GM23248 (cell line): ENCODE measurements around the gene SLC35B1. TPM values are rescaled to one million over a fixed set of nuclear protein-coding genes. Genes with fewer than 3 reads are reported as not detected.

Experiments
- DNase-seq: peaks from one replicate; pipeline ENCODE4 v3.0.0-alpha.2; 2015
- H2AFZ ChIP-seq: fragments of 200-600 bp; sonication (generic); 2 replicates; pipeline ENCODE4 v1.6.1; 2016; ENCODE audit warnings: antibody characterized with exemption
- H3F3A ChIP-seq: fragments of 200-600 bp; sonication (generic); 2 replicates; pipeline ENCODE4 v1.6.1; 2016; ENCODE audit warnings: mild to moderate bottlenecking, antibody characterized with exemption, mixed run types; ENCODE audit not compliant: insufficient read depth
- H3K27ac ChIP-seq: fragments of 200-600 bp; sonication (generic); 2 replicates; pipeline ENCODE4 v1.5.1; 2016; ENCODE audit warnings: mild to moderate bottlenecking
- H3K27me3 ChIP-seq: fragments of 200-600 bp; sonication (generic); replicated peaks from 2 replicates; pipeline ENCODE4 v1.6.1; 2016; ENCODE audit warnings: mild to moderate bottlenecking; ENCODE audit not compliant: insufficient read depth
- H3K36me3 ChIP-seq: fragments of 200-600 bp; sonication (generic); 2 replicates; pipeline ENCODE4 v1.6.1; 2016; ENCODE audit warnings: low read depth, mild to moderate bottlenecking
- H3K4me1 ChIP-seq: fragments of 200-600 bp; sonication (generic); 2 replicates; pipeline ENCODE4 v1.6.1; 2016; ENCODE audit warnings: mild to moderate bottlenecking; ENCODE audit not compliant: insufficient read depth
- H3K4me2 ChIP-seq: fragments of 200-600 bp; sonication (generic); one replicate; pipeline ENCODE4 v1.6.1; 2016; ENCODE audit warnings: mild to moderate bottlenecking; ENCODE audit not compliant: unreplicated experiment
- H3K4me3 ChIP-seq: fragments of 200-600 bp; sonication (generic); 2 replicates; pipeline ENCODE4 v1.5.1; 2016; ENCODE audit warnings: mild to moderate bottlenecking
- H3K79me2 ChIP-seq: fragments of 200-600 bp; sonication (generic); 2 replicates; pipeline ENCODE4 v1.6.1; 2016; ENCODE audit warnings: mild to moderate bottlenecking; ENCODE audit not compliant: insufficient read depth
- H3K9ac ChIP-seq: fragments of 200-600 bp; sonication (generic); 2 replicates; pipeline ENCODE4 v1.6.1; 2016; ENCODE audit warnings: mild to moderate bottlenecking
- H3K9me2 ChIP-seq: fragments of 200-600 bp; sonication (generic); 2 replicates; pipeline ENCODE4 v1.6.1; 2016; ENCODE audit warnings: mixed run types, mild to moderate bottlenecking, moderate library complexity; ENCODE audit not compliant: insufficient read depth
- H3K9me3 ChIP-seq: fragments of 200-600 bp; sonication (generic); one replicate; pipeline ENCODE4 v1.6.1; 2017; ENCODE audit warnings: low read depth
- H4K20me1 ChIP-seq: fragments of 200-600 bp; sonication (generic); 2 replicates; pipeline ENCODE4 v1.6.0; 2016; ENCODE audit not compliant: insufficient read depth
- EZH2 ChIP-seq: fragments of 200-600 bp; sonication (generic); IDR thresholded peaks from 2 replicates; pipeline ENCODE4 v1.6.1; 2018; ENCODE audit warnings: antibody characterized with exemption, mild to moderate bottlenecking; ENCODE audit not compliant: insufficient read depth, poor library complexity, severe bottlenecking
- EZH2phosphoT487 ChIP-seq: fragments of 200-600 bp; sonication (generic); IDR thresholded peaks from 2 replicates; pipeline ENCODE4 v1.6.1; 2018; ENCODE audit warnings: antibody characterized with exemption, moderate library complexity, mild to moderate bottlenecking, low read depth; ENCODE audit not compliant: insufficient read depth
- WGBS, 2 experiments: methylation state at CpG; one replicate each; pipeline ENCODE4 v1.1.6; 2015 to 2017; ENCODE audit warnings: low lambda C conversion rate in 2 of 2, low coverage in 1 of 2; ENCODE audit errors: missing lambda C conversion rate in 2 of 2; 5-methylcytosine and 5-hydroxymethylcytosine counted together
- in situ Hi-C: fragments of 300-500 bp; cut with MboI; formaldehyde crosslinking; loops from 2 replicates; pipeline ENCODE4 v1.15.0; 2020
- polyA plus RNA-seq: library from polyadenylated mRNA; unstranded; fragments of >200 nt; fragmentation: Nextera tagmentation; extraction: Ambion mirVana; gene quantifications from 2 replicates; pipeline ENCODE4 v1.2.1, GENCODE V29; 2016
- total RNA-seq: library from RNA; depleted of rRNA; stranded (reverse); fragments of >200 nt; shearing (Covaris generic); gene quantifications from 2 replicates; pipeline ENCODE4 v1.2.3, GENCODE V29; 2014

Gene SLC35B1
- total and polyA plus RNA-seq, 2 experiments from 2014 or later, result 66.5 to 71.7 TPM

DNA sequence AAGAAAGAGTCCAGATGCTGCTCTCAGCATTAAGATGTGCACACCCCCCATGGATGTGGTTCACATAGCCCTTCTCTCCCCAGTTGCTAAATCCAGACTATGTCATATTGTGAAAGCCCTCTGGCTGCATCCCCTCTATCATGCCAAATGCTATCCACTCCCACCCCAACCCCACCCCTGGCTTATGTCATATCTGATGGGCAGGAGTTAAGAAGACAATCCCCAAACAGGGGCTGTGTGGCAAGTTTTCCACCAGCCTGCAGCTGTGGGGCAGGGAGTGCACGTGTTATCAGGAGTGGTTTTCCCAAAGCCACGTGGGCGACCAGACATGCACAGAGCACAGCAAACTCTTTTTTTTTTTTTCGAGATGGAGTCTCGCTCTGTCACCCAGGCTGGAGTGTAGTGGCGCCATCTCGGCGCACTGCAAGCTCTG, 46.2 kb upstream of the SLC35B1 start:
- Histone ChIP-seq H3K27ac (no peak overlapping the region), H3K9me2 (no peaks in the 10 kb centered on the region), H3K36me3 (no peaks in the 10 kb centered on the region), H3F3A (no peaks in the 10 kb centered on the region), H3K9me3 (no peaks in the 10 kb centered on the region), H3K27me3 (no peaks in the 10 kb centered on the region), H2AFZ (no peak overlapping the region), H4K20me1 (no peaks in the 10 kb centered on the region), H3K79me2 (no peaks in the 10 kb centered on the region), H3K9ac (no peak overlapping the region), H3K4me1 (no peaks in the 10 kb centered on the region), H3K4me3 (no peak overlapping the region), H3K4me2 (no peak overlapping the region)
- 52 to 56% methylated on average over 6 to 8 of the region's 8 CpGs for WGBS, 2 experiments
- no peak for DNase-seq
- in situ Hi-C loops, result no loop called here
- TF ChIP-seq EZH2phosphoT487 (no peak), EZH2 (no peak)

DNA sequence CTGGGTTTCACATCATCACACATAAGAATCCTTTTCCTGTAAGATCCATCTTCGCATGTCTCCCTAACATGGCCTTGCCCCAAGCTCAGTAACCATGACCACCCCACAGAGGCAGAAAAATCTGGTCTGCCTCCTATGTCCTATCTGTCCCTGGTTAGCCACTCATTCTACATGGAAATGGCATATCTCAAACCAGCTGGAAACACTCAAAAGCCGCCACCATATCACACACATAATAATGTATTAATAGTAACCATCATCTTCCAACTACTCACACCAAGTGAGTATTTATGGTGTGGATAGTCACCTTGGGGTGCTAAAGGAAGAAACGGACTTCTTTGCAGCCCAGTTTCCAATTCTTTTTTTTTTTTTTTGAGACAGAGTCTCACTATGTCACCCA, 44.7 kb upstream of the SLC35B1 start:
- in situ Hi-C loops, result no loop called here
- no peaks in the 10 kb centered on the region for H3K36me3 ChIP-seq
- no peaks in the 10 kb centered on the region for H3K27me3 ChIP-seq
- H3K27ac ChIP-seq, result no peak overlapping the region
- H3F3A ChIP-seq, result no peaks in the 10 kb centered on the region
- no peak overlapping the region for H3K9ac ChIP-seq
- H2AFZ ChIP-seq, result no peak overlapping the region
- H3K4me1 ChIP-seq, result no peaks in the 10 kb centered on the region
- 69 to 80% methylated on average over 3 of the region's 3 CpGs for WGBS, 2 experiments
- no peak for DNase-seq
- H3K9me2 ChIP-seq, result no peaks in the 10 kb centered on the region
- H3K79me2 ChIP-seq, result no peaks in the 10 kb centered on the region
- no peaks in the 10 kb centered on the region for H4K20me1 ChIP-seq
- TF ChIP-seq EZH2, result no peak
- TF ChIP-seq EZH2phosphoT487, result no peak
- no peak overlapping the region for H3K4me2 ChIP-seq
- no peaks in the 10 kb centered on the region for H3K9me3 ChIP-seq
- no peak overlapping the region for H3K4me3 ChIP-seq

DNA sequence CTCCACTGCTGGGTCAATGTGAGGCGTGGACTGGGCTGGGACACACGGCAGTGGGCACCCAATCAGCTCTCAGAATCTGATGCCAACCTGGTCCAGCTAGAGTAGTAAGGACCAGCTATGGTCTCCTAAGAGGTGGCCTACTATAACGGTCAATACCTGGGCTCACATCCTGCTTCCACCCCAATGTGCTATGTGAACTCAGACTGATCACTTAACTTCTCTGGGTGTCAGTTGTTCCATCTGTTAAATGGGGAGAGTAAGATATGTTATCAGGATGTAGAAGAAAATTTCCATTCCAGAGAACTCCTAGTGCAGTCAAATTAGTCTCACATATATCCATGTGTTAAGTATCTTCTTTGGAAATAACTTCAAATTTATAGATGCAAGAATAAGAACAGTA, 42.0 kb upstream of the SLC35B1 start:
- no peaks in the 10 kb centered on the region for H3K9me2 ChIP-seq
- in situ Hi-C loops, result no loop called here
- no peaks in the 10 kb centered on the region for H4K20me1 ChIP-seq
- no peaks in the 10 kb centered on the region for H3K9me3 ChIP-seq
- H3K27ac ChIP-seq, result no peak overlapping the region
- WGBS, 2 experiments, result 80 to 86% methylated on average over 2 to 3 of the region's 3 CpGs
- H3K36me3 ChIP-seq, result no peaks in the 10 kb centered on the region
- no peak overlapping the region for H2AFZ ChIP-seq
- no peak overlapping the region for H3K4me2 ChIP-seq
- no peak overlapping the region for H3K4me3 ChIP-seq
- DNase-seq, result no peak
- H3F3A ChIP-seq, result no peaks in the 10 kb centered on the region
- H3K9ac ChIP-seq, result no peak overlapping the region
- no peaks in the 10 kb centered on the region for H3K27me3 ChIP-seq
- TF ChIP-seq EZH2phosphoT487 (no peak), EZH2 (no peak)
- no peaks in the 10 kb centered on the region for H3K4me1 ChIP-seq
- no peaks in the 10 kb centered on the region for H3K79me2 ChIP-seq

DNA sequence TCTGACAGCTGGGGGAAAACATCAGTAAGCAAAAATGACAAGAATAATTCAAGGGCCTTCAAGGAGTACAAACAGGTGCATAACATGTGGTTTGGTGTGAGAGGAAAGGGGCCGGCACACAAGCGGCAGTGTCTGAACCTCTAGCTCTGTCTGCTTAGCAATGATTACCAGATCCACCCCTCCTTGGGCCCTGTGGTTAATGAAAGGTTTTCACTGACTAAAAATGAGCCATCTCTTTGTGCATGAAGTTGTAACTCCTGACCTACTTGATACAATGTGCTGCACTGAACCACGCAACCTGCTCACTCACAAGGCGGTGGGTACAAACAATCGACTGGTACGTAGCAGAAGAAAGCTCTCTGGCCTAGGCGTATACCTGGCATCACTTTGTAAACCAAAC, 41.0 kb upstream of the SLC35B1 start:
- DNase-seq, result no peak
- H3K9me2 ChIP-seq, result no peaks in the 10 kb centered on the region
- no peak for TF ChIP-seq EZH2phosphoT487
- TF ChIP-seq EZH2, result no peak
- H3K4me1 ChIP-seq, result no peaks in the 10 kb centered on the region
- H3K9me3 ChIP-seq, result no peaks in the 10 kb centered on the region
- no peaks in the 10 kb centered on the region for H3K79me2 ChIP-seq
- H3K27ac ChIP-seq, result no peak overlapping the region
- 92 to 97% methylated on average over 7 of the region's 7 CpGs for WGBS, 2 experiments
- H3F3A ChIP-seq, result no peaks in the 10 kb centered on the region
- in situ Hi-C loops, result no loop called here
- H3K4me3 ChIP-seq, result no peak overlapping the region
- no peaks in the 10 kb centered on the region for H3K36me3 ChIP-seq
- H2AFZ ChIP-seq, result no peak overlapping the region
- no peaks in the 10 kb centered on the region for H4K20me1 ChIP-seq
- H3K27me3 ChIP-seq, result no peaks in the 10 kb centered on the region
- no peak overlapping the region for H3K9ac ChIP-seq
- H3K4me2 ChIP-seq, result no peak overlapping the region

DNA sequence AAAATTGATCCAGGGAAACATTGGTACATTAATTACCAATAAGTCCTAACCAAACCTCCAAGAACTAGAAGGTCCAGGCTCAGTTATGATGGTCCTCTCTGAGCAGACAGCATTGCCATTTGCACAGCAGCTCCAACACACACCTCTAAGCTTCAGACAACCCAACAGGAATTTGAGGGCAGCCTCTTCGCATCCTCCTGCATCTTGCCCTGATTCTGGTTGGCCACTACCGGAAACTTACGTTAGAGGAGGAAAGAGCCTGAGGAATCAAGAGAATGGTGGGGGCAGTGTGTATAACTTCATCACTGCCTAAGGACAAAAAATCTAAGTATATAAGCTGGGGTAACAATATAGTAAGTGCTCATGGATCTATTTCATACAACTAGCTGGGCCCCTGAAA, 40.5 kb upstream of the SLC35B1 start:
- Histone ChIP-seq H3F3A (no peaks in the 10 kb centered on the region), H3K36me3 (no peaks in the 10 kb centered on the region), H3K79me2 (no peaks in the 10 kb centered on the region), H3K9me2 (no peaks in the 10 kb centered on the region), H3K9ac (no peak overlapping the region), H3K4me1 (no peaks in the 10 kb centered on the region), H4K20me1 (no peaks in the 10 kb centered on the region), H2AFZ (no peak overlapping the region), H3K27ac (no peak overlapping the region), H3K4me3 (no peak overlapping the region), H3K4me2 (no peak overlapping the region), H3K27me3 (no peaks in the 10 kb centered on the region), H3K9me3 (no peaks in the 10 kb centered on the region)
- in situ Hi-C loops, result no loop called here
- no peak for DNase-seq
- no peak for TF ChIP-seq EZH2phosphoT487
- TF ChIP-seq EZH2, result no peak
- WGBS, 2 experiments, result 87 to 91% methylated on average over 3 of the region's 3 CpGs
